Measurements from ENCODE around the gene STEAP3. TPM values are rescaled to one million over a fixed set of nuclear protein-coding genes. Genes with fewer than 3 reads are reported as not detected.

The STEAP3 gene, protein sequence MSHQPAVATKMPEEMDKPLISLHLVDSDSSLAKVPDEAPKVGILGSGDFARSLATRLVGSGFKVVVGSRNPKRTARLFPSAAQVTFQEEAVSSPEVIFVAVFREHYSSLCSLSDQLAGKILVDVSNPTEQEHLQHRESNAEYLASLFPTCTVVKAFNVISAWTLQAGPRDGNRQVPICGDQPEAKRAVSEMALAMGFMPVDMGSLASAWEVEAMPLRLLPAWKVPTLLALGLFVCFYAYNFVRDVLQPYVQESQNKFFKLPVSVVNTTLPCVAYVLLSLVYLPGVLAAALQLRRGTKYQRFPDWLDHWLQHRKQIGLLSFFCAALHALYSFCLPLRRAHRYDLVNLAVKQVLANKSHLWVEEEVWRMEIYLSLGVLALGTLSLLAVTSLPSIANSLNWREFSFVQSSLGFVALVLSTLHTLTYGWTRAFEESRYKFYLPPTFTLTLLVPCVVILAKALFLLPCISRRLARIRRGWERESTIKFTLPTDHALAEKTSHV
- total RNA-seq = 27.8 and 35.1 TPM in 2 replicates

DNA sequence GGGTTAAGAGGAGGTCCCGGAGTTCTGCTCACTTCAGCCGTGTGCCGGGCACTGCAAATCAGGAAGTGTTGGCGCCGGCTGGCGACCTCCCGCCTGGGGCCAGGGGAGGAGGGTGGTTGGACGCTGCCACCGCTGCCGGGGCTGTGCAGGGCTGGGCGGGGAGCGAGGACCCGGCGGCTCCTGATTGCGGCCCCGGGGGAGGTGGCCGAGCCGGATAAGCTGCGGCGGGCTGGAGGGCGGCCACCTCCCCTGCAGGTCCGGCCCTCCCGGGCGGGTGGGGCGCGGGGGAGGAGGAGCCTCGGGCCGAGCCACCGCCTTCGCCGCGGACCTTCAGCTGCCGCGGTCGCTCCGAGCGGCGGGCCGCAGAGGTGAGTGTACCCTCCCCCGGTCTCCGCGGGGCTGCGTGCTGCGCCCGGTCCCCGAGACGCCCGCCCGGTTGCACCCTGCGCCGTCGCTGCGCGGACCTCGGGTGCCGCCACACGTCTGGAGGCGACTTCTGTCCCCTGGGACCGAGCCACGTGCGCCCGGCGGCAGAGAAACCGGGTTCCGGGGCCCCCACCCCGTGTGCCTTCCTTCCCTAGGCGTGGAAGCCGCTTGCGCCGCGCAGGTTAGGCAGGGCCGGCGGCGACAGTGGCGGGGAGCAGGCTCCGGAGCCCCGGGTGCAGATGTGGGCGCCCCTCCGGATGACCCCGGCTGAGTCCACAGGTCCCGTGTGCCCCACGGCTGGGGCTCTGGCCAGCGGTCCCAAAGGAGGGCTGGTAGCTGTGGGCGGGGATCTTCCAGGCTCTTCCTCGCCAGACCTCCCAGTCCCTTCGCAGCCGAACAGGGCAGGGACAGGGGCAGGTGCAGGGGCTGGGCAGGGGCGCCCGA is at the start of gene STEAP3:
STEAP3 (plus strand) TSS at position 314 of the 870 bp plus-strand sequence. CDS start 7,179 bp downstream, outside the sequence.
- TF ChIP-seq, protein P1, sequence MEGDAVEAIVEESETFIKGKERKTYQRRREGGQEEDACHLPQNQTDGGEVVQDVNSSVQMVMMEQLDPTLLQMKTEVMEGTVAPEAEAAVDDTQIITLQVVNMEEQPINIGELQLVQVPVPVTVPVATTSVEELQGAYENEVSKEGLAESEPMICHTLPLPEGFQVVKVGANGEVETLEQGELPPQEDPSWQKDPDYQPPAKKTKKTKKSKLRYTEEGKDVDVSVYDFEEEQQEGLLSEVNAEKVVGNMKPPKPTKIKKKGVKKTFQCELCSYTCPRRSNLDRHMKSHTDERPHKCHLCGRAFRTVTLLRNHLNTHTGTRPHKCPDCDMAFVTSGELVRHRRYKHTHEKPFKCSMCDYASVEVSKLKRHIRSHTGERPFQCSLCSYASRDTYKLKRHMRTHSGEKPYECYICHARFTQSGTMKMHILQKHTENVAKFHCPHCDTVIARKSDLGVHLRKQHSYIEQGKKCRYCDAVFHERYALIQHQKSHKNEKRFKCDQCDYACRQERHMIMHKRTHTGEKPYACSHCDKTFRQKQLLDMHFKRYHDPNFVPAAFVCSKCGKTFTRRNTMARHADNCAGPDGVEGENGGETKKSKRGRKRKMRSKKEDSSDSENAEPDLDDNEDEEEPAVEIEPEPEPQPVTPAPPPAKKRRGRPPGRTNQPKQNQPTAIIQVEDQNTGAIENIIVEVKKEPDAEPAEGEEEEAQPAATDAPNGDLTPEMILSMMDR (conservative IDR thresholded peaks at IDR 0.05; ENCODE audit: low read depth, low read length) = no peak
- H3K4me3 ChIP-seq (ENCODE audit: low read depth, low read length) = peak within 1 kb of the TSS; percentile 92
- no peak for DNase-seq (ENCODE audit: low read depth)

DNA sequence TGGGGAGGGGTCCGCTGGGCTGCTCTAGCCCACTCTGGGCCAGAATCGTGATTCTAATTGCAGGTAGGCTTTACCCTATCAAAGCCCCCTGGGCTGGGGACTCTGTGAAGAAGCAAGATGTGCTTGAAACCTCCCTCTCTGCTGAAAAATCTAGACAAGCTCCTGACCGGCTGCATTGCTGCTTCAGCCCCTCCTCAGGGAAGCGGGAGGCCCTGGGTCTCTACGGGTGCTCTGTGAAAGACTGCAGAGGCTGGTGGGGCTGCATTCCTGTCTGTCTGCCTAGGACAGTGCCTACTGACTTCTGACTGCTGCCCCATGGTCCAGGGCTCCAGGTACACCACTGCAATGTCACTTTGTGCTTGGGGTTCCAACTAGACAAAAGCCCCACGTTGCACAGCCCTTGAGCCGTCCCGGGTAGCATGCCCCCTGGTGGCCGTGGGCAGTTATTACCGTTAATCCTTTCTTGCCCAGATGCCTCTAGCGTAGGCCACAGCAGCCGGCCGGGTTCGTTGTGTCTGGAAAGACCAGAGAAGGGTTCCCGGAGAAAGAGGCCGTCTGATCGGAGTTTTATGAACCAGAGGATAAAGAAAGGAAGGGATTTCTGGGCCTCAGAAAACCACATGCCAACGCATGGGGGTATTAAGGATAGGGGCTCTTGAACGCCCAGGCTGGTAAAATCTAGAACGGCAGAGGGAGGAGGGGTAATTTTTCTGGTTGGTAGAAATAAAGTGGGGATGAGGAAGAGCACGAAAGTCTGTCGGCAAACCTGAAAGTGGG is 49.2 kb upstream of the STEAP3 start:
- TF ChIP-seq, protein P1 (conservative IDR thresholded peaks at IDR 0.05; ENCODE audit: low read depth, low read length) = peak; percentile 86
- DNase-seq (ENCODE audit: low read depth) = no peak
- no peak overlapping the region for H3K4me3 ChIP-seq (ENCODE audit: low read depth, low read length)

DNA sequence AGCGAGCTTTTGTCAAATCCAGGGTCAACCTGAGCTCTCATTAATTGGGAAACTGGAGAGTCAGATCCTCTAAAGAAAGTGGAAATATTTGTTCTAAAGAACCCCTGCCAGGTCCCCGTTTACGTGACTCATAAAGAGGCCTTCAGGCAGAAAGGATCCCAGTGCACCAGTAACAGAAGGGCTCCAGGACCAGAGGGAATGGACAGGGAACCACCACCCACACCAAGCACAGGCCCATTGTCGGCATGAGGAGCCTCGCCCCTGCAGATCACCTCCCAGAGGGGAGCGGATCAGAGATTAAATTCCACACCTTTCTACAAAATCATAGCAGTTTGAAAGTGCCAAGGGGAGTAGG is 48.7 kb upstream of the STEAP3 start:
- TF ChIP-seq, protein P1 (conservative IDR thresholded peaks at IDR 0.05; ENCODE audit: low read depth, low read length) = no peak
- no peak overlapping the region for H3K4me3 ChIP-seq (ENCODE audit: low read depth, low read length)
- no peak for DNase-seq (ENCODE audit: low read depth)

DNA sequence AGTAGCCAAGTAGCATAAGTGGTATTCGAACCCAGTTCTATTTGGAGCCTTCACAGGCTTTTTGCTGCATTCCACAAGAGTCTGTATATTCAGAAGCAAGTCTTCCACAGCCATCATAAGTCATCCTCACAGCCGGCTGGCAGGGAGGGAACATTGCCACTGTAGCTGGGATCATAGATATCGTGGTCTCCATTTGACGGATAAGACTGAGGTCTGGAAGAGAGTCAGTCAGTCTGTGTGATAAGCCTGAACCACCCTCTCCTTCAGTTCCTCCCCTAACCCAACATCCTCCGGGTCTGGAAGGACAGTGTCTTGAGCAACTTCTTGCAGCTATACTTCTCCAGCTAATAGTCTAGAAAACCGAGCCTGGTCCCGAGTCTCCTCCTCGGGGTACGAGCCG is 48.1 kb upstream of the STEAP3 start:
- no peak overlapping the region for H3K4me3 ChIP-seq (ENCODE audit: low read depth, low read length)
- TF ChIP-seq, protein P1 (conservative IDR thresholded peaks at IDR 0.05; ENCODE audit: low read depth, low read length) = no peak
- DNase-seq (ENCODE audit: low read depth) = no peak

DNA sequence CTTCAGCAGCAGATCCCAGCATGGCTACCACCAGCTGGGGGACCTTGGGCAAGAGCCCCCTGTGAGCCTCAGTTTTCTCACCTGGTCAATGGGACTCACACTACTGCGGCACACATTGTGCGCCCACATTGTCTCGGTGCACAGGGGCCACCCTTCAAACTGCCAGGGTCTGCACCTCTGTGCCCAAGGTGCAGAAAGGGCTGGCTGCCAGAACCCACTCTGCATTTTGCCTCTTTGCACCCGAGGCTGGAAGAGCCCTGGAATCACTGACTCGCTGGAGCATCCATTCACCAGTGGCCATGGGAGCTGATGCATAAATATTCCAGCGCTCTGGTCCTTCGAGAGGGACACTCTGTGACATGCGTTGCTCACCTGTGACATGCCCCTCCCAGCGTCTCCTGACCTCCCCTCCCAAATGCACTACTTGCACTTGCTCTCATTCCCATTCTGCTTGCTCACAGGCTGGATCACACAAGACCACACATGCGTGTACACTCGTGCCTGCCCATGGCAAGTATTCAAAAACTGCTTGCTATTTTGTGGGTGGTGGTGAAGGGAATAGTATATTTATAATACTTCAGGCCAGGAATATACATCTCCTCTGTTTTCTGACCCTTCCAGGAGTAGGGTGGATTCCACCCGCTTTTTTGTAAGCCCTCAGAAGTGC is 46.3 kb upstream of the STEAP3 start:
- TF ChIP-seq, protein P1 (conservative IDR thresholded peaks at IDR 0.05; ENCODE audit: low read depth, low read length) = no peak
- no peak for DNase-seq (ENCODE audit: low read depth)

DNA sequence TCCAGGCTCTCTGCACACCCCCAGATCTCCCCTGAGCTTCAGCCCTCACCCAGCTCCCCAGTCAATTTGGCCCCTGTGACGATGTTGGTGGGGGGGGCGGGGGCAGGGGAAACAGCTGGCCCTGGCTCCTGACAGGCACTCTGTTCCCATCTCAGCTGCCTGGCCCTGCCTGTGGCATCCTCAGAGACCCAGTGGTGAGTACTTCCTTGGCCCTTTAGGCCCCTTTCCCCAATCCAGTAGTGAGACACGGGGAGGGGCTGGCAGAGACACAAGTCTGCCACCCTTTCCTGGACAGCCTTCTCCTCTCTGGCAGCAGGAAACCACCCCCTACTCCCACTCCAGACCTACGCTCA is 45.8 kb upstream of the STEAP3 start:
- TF ChIP-seq, protein P1 (conservative IDR thresholded peaks at IDR 0.05; ENCODE audit: low read depth, low read length) = no peak
- no peak overlapping the region for H3K4me3 ChIP-seq (ENCODE audit: low read depth, low read length)
- DNase-seq (ENCODE audit: low read depth) = no peak

More for the DNA sequence above, 46.3 kb upstream of the STEAP3 start:
- H3K4me3 ChIP-seq (ENCODE audit: low read depth, low read length) = no peak overlapping the region
